ENCODE measurements around the gene ZNF23.

The ZNF23 gene

GRCh38 chr16:71399801-71400563, 62.1 kb downstream of the ZNF23 start:
- Histone ChIP-seq H3K4me3 (ENCODE audit: low read length) (no peak overlapping the region), H3K4me2 (ENCODE audit: low read length) (no peak overlapping the region), H4K20me1 (ENCODE audit: insufficient read depth, low read length) (no peaks in the 10 kb centered on the region), H3K36me3 (replicated peaks; ENCODE audit: low read depth, low read length) (no peaks in the 10 kb centered on the region), H3K27me3 (ENCODE audit: low read depth, low read length) (peaks cover 18% of the 10 kb centered on the region; the same call in 1 of the 2 replicates), H3K4me1 (ENCODE audit: low read length) (no peaks in the 10 kb centered on the region), H3K9ac (ENCODE audit: low read length) (no peak overlapping the region), H3K79me2 (ENCODE audit: low read length) (no peaks in the 10 kb centered on the region), H3K27ac (ENCODE audit: low read length) (no peak overlapping the region), H2AFZ (ENCODE audit: low read depth, low read length) (no peak overlapping the region), H3K9me3 (ENCODE audit: insufficient read depth, low read length) (0 out of 2 replicates have a peak, but pooled peaks cover 7% of the 10 kb centered on the region)
- TF ChIP-seq EZH2phosphoT487 (IDR thresholded peaks at IDR 0.05; ENCODE audit: low read depth) (no peak), CTCF (IDR thresholded peaks at IDR 0.05; ENCODE audit: low read depth, low read length) (no peak)

Data from OCI-LY3 (cell line).